ENCODE results near the gene GLRA1. TPM values are rescaled to one million over a fixed set of nuclear protein-coding genes. Genes with fewer than 3 reads are reported as not detected.

The GLRA1 gene
- total and polyA plus RNA-seq, 2 of the 4 experiments (the other 2 are of a cell fraction), result not detected

DNA sequence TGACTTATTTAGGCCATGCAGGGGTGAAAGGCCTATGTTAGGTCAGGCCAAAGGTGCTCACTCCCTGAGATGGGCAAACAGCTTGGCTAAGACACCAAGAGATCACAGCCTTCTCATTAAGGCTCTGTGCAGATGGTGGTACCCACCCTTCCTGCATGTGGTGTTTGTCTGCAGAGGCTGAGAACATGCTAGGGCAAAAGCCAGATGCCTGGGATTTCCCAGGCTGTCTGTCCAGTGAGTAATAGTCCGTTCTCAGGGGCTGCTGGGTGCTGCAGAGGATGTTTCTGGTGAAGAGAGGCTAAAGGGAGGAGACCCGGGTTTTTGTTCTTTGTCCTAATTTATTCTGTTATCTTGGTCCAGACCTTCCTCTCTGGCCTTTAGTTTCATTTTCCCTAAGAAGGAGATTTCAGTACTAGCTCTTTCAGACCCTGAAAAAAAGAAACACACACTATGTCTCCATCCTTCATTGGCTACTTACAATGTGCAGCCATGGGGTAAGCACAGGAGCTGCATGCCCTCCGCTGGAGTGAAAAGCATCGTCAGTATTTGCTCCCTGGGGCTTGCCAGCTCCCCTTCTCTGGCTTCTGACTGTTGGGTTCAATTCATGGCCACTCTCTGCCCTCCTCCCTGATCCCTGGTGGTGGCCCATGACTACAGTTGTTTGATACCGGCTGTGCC, 23.4 kb upstream of the GLRA1 start:
- ATAC-seq (ENCODE audit: low read depth) (no peak), DNase-seq (no peak)
- Histone ChIP-seq H4K5ac (ENCODE audit: low read depth, low read length) (no peak overlapping the region), H3K23ac (ENCODE audit: low read depth, low read length) (no peak overlapping the region), H4K8ac (ENCODE audit: low read depth in 2 of 2, low read length in 2 of 2) (no peak overlapping the region), H3K4ac (ENCODE audit: low read depth, low read length) (no peak overlapping the region), H3K27me3 (ENCODE audit: control insufficient read depth, insufficient read depth, low read length) (no peaks in the 10 kb centered on the region), H3K56ac (ENCODE audit: extremely low read depth, insufficient read depth, low read length) (no peak overlapping the region), H3K9ac (ENCODE audit: low read depth, low read length) (no peak overlapping the region), H3K18ac (ENCODE audit: low read depth, low read length) (no peak overlapping the region), H3K79me1 (ENCODE audit: low read depth in 1 of 2, low read length in 2 of 2) (no peaks in the 10 kb centered on the region), H2BK120ac (ENCODE audit: low read depth, low read length) (no peak overlapping the region), H2AK5ac (ENCODE audit: low read depth, low read length) (no peak overlapping the region), H3K14ac (replicated peaks; ENCODE audit: low read depth, low read length) (no peak overlapping the region), H3K4me1 (ENCODE audit: control insufficient read depth, insufficient read depth, low read length) (no peaks in the 10 kb centered on the region), H2BK5ac (ENCODE audit: low read depth, low read length, poor library complexity, severe bottlenecking) (no peak overlapping the region), H3K27ac (ENCODE audit: insufficient read depth, low read length) (no peak overlapping the region), H2AFZ (replicated peaks; ENCODE audit: low read length, poor library complexity) (no peak overlapping the region), H3K9me3 (ENCODE audit: control insufficient read depth, insufficient read depth, low read length) (no peaks in the 10 kb centered on the region), H2AK9ac (replicated peaks; ENCODE audit: low read depth, low read length, poor library complexity) (no peak overlapping the region), H2BK15ac (ENCODE audit: low read depth, low read length) (no peak overlapping the region), H3K9me1 (ENCODE audit: insufficient read depth, low read length) (no peaks in the 10 kb centered on the region), H3K4me2 (ENCODE audit: low read depth, low read length) (no peak overlapping the region), H3K36me3 (ENCODE audit: control insufficient read depth, insufficient read depth, low read length) (no peaks in the 10 kb centered on the region), H2BK20ac (ENCODE audit: low read depth, low read length) (no peak overlapping the region), H3K4me3 (ENCODE audit: insufficient read depth, low read depth, low read length) (no peak overlapping the region), H4K20me1 (ENCODE audit: insufficient read depth, low read length) (no peaks in the 10 kb centered on the region), H4K91ac (ENCODE audit: insufficient read depth, low read depth, low read length) (no peak overlapping the region)
- ChIA-PET CTCF (interaction anchor here (0.6 kb wide), 1 partner anchor 8 kb away, joined by 3 read pairs; no protein-coding TSS in a partner anchor), POLR2A (ENCODE audit: unreplicated experiment) (no interaction called here)
- BruUV-seq (replicated peaks), result no TSS peak
- intact Hi-C loops (cut with micrococcal nuclease), result no loop called here
- TF ChIP-seq, protein P1, sequence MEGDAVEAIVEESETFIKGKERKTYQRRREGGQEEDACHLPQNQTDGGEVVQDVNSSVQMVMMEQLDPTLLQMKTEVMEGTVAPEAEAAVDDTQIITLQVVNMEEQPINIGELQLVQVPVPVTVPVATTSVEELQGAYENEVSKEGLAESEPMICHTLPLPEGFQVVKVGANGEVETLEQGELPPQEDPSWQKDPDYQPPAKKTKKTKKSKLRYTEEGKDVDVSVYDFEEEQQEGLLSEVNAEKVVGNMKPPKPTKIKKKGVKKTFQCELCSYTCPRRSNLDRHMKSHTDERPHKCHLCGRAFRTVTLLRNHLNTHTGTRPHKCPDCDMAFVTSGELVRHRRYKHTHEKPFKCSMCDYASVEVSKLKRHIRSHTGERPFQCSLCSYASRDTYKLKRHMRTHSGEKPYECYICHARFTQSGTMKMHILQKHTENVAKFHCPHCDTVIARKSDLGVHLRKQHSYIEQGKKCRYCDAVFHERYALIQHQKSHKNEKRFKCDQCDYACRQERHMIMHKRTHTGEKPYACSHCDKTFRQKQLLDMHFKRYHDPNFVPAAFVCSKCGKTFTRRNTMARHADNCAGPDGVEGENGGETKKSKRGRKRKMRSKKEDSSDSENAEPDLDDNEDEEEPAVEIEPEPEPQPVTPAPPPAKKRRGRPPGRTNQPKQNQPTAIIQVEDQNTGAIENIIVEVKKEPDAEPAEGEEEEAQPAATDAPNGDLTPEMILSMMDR (conservative IDR thresholded peaks at IDR 0.05; ENCODE audit: low read depth, low read length), result no peak
- TF ChIP-seq MAZ (IDR thresholded peaks at IDR 0.05; ENCODE audit: borderline replicate concordance, low read depth, low read length) (no peak), CEBPB (IDR thresholded peaks at IDR 0.05; ENCODE audit: low read depth, low read length) (no peak), POLR2A (IDR thresholded peaks at IDR 0.05; ENCODE audit: low read depth, low read length) (no peak), FOS (IDR thresholded peaks at IDR 0.05; ENCODE audit: low read depth, low read length) (no peak), MXI1 (IDR thresholded peaks at IDR 0.05; ENCODE audit: borderline replicate concordance, low read depth, low read length) (no peak), RCOR1 (IDR thresholded peaks at IDR 0.05; ENCODE audit: insufficient replicate concordance, low read length) (no peak), NFE2L2 (IDR thresholded peaks at IDR 0.05; ENCODE audit: low read depth, low read length) (no peak), SMC3 (IDR thresholded peaks at IDR 0.05; ENCODE audit: low read depth, low read length) (no peak), BHLHE40 (IDR thresholded peaks at IDR 0.05; ENCODE audit: low read depth, low read length) (no peak), RFX5 (IDR thresholded peaks at IDR 0.05; ENCODE audit: low read depth, low read length) (no peak), CHD1 (IDR thresholded peaks at IDR 0.05; ENCODE audit: low read depth, low read length) (no peak), RAD21 (IDR thresholded peaks at IDR 0.05; ENCODE audit: low read length) (no peak), MAFK (IDR thresholded peaks at IDR 0.05; ENCODE audit: low read depth, low read length) (no peak)
- TF ChIP-seq, protein P2, sequence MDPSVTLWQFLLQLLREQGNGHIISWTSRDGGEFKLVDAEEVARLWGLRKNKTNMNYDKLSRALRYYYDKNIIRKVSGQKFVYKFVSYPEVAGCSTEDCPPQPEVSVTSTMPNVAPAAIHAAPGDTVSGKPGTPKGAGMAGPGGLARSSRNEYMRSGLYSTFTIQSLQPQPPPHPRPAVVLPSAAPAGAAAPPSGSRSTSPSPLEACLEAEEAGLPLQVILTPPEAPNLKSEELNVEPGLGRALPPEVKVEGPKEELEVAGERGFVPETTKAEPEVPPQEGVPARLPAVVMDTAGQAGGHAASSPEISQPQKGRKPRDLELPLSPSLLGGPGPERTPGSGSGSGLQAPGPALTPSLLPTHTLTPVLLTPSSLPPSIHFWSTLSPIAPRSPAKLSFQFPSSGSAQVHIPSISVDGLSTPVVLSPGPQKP (IDR thresholded peaks at IDR 0.05; ENCODE audit: borderline replicate concordance, low read depth, low read length), result no peak
- TF ChIP-seq, protein P3, sequence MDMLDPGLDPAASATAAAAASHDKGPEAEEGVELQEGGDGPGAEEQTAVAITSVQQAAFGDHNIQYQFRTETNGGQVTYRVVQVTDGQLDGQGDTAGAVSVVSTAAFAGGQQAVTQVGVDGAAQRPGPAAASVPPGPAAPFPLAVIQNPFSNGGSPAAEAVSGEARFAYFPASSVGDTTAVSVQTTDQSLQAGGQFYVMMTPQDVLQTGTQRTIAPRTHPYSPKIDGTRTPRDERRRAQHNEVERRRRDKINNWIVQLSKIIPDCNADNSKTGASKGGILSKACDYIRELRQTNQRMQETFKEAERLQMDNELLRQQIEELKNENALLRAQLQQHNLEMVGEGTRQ (IDR thresholded peaks at IDR 0.05; ENCODE audit: low read depth, low read length), result no peak
- in situ Hi-C loops (cut with MboI; ENCODE audit: low sequenced_read_pairs), result no loop called here
- WGBS, 2 experiments (ENCODE audit: extremely low coverage in 2 of 2, insufficient read length in 1 of 2), result no CpG with 5 or more reads among the region's 5 CpGs
- dilution Hi-C loops (cut with HindIII; ENCODE audit: low sequenced_read_pairs, unreplicated experiment), result no loop called here
